HepG2 (cell line): ENCODE results near the gene ALG5. TPM values are rescaled to one million over a fixed set of nuclear protein-coding genes. Genes with fewer than 3 reads are reported as not detected.

Experiments
- AHR ChIP-seq: IDR thresholded peaks from 2 replicates; pipeline ENCODE4 v1.6.1; 2018; ENCODE audit warnings: missing genetic modification reagents, missing compliant biosample characterization
- ATF7 ChIP-seq, 2 experiments: fragments of 450-650 bp in 1 of 2; sonication (generic) in 1 of 2; formaldehyde crosslinking in 1 of 2; IDR thresholded peaks; 2 replicates each; pipeline versions ENCODE4 v1.4.0 to v1.6.1; 2016 to 2020; ENCODE audit warnings: antibody characterized with exemption in 1 of 2, mild to moderate bottlenecking in 1 of 2, missing genetic modification reagents in 1 of 2
- CAMTA2 ChIP-seq: sonication (generic); formaldehyde crosslinking; IDR thresholded peaks from 2 replicates; pipeline ENCODE4 v1.4.0; 2020; ENCODE audit warnings: mild to moderate bottlenecking, missing genetic modification reagents, borderline replicate concordance
- CC2D1A ChIP-seq: sonication (generic); formaldehyde crosslinking; IDR thresholded peaks from 2 replicates; pipeline ENCODE4 v1.8.1; 2023; ENCODE audit warnings: mild to moderate bottlenecking, missing genetic modification reagents
- GTF3A ChIP-seq: sonication (generic); formaldehyde crosslinking; conservative IDR thresholded peaks from 2 replicates; pipeline ENCODE4 v1.4.0; 2020; ENCODE audit warnings: mild to moderate bottlenecking, missing genetic modification reagents
- MAF1 ChIP-seq: sonication (generic); formaldehyde crosslinking; IDR thresholded peaks from 2 replicates; pipeline ENCODE4 v1.5.0; 2020; ENCODE audit warnings: missing genetic modification reagents, borderline replicate concordance
- MBNL3 ChIP-seq: fragments of 250-450 bp; sonication (Bioruptor Pico); conservative IDR thresholded peaks from 2 replicates; pipeline ENCODE4 v1.8.0; 2022; ENCODE audit warnings: mild to moderate bottlenecking, inconsistent platforms
- NFIC ChIP-seq: IDR thresholded peaks from 2 replicates; pipeline ENCODE4 v1.6.1; 2012; ENCODE audit warnings: mild to moderate bottlenecking, low read length, inconsistent platforms
- NR2F2 ChIP-seq: IDR thresholded peaks from 2 replicates; pipeline ENCODE4 v1.6.1; 2012; ENCODE audit warnings: low read depth, inconsistent platforms, borderline replicate concordance
- ZFY ChIP-seq: sonication (generic); formaldehyde crosslinking; IDR thresholded peaks from 2 replicates; pipeline ENCODE4 v1.4.0; 2020; ENCODE audit warnings: missing genetic modification reagents
- ZNF235 ChIP-seq: sonication (generic); formaldehyde crosslinking; IDR thresholded peaks from 2 replicates; pipeline ENCODE4 v1.8.1; 2023; ENCODE audit warnings: mild to moderate bottlenecking, missing genetic modification reagents, borderline replicate concordance
- ZNF34 ChIP-seq: sonication (generic); formaldehyde crosslinking; IDR thresholded peaks from 2 replicates; pipeline ENCODE4 v1.4.0; 2020; ENCODE audit warnings: mild to moderate bottlenecking, missing genetic modification reagents, borderline replicate concordance
- ZNF44 ChIP-seq: sonication (generic); formaldehyde crosslinking; IDR thresholded peaks from 2 replicates; pipeline ENCODE4 v1.5.1; 2020; ENCODE audit warnings: mild to moderate bottlenecking, missing genetic modification reagents
- ZNF441 ChIP-seq: sonication (generic); formaldehyde crosslinking; IDR thresholded peaks from 2 replicates; pipeline ENCODE4 v1.7.0; 2021; ENCODE audit warnings: missing genetic modification reagents, borderline replicate concordance
- ZNF552 ChIP-seq: sonication (generic); formaldehyde crosslinking; IDR thresholded peaks from 2 replicates; pipeline ENCODE4 v1.9.0; 2022; ENCODE audit warnings: missing genetic modification reagents, mild to moderate bottlenecking, borderline replicate concordance
- ZNF660 ChIP-seq: sonication (generic); formaldehyde crosslinking; IDR thresholded peaks from 2 replicates; pipeline ENCODE4 v1.5.1; 2020; ENCODE audit warnings: mild to moderate bottlenecking, low read depth, missing genetic modification reagents, borderline replicate concordance
- ZNF747 ChIP-seq: sonication (generic); formaldehyde crosslinking; IDR thresholded peaks from 2 replicates; pipeline ENCODE4 v1.8.1; 2023; ENCODE audit warnings: missing genetic modification reagents, mild to moderate bottlenecking, borderline replicate concordance
- ZNF773 ChIP-seq: sonication (generic); formaldehyde crosslinking; IDR thresholded peaks from 2 replicates; pipeline ENCODE4 v1.4.0; 2020; ENCODE audit warnings: missing genetic modification reagents, borderline replicate concordance
- ZNF816 ChIP-seq: sonication (generic); formaldehyde crosslinking; IDR thresholded peaks from 2 replicates; pipeline ENCODE4 v1.8.0; 2022; ENCODE audit warnings: missing genetic modification reagents, mild to moderate bottlenecking, borderline replicate concordance
- ZNF883 ChIP-seq: sonication (generic); formaldehyde crosslinking; IDR thresholded peaks from 2 replicates; pipeline ENCODE4 v1.5.1; 2020; ENCODE audit warnings: mild to moderate bottlenecking, missing genetic modification reagents; ENCODE audit errors: not compliant biosample characterization
- polyA plus RNA-seq, 8 experiments: library from polyadenylated mRNA; depleted of rRNA in 3 of 8; stranded (reverse) in 7 of 8; unstranded in 1 of 8; fragments of >200 nt; fragmentation: Illumina TruSeq in 4 of 8; extraction: Trizol in 4 of 8; gene quantifications; 2 replicates each; pipeline versions ENCODE4 v1.2.1 to v1.2.3, GENCODE V29; 2011 to 2016; ENCODE audit warnings: low read depth in 4 of 8, missing spikeins in 1 of 8, mixed read lengths in 1 of 8; ENCODE audit not compliant: insufficient read depth in 1 of 8
- total RNA-seq, 5 experiments: library from RNA; depleted of rRNA; stranded (reverse); fragments of >200 nt; fragmentation: Illumina TruSeq; extraction: Trizol; gene quantifications; 2 replicates each; pipeline ENCODE4 v1.2.3, GENCODE V29; 2016; ENCODE audit warnings: low read depth in 1 of 5
- TF ChIP-seq, protein P1 (sequence below): sonication (generic); formaldehyde crosslinking; IDR thresholded peaks from 2 replicates; pipeline ENCODE4 v1.4.0; 2020; ENCODE audit warnings: missing genetic modification reagents
- TF ChIP-seq, protein P2 (sequence below): sonication (generic); formaldehyde crosslinking; IDR thresholded peaks from 2 replicates; pipeline ENCODE4 v1.9.0; 2022; ENCODE audit warnings: low read depth, missing genetic modification reagents
- TF ChIP-seq, protein P3 (sequence below): sonication (generic); formaldehyde crosslinking; IDR thresholded peaks from 2 replicates; pipeline ENCODE4 v1.4.0; 2020; ENCODE audit warnings: mild to moderate bottlenecking, missing genetic modification reagents
- TF ChIP-seq, protein P4 (sequence below): sonication (generic); formaldehyde crosslinking; IDR thresholded peaks from 2 replicates; pipeline ENCODE4 v1.4.0; 2020; ENCODE audit warnings: mild to moderate bottlenecking, missing genetic modification reagents

ALG5 gene
- total and polyA plus RNA-seq, 2 of the 13 experiments (the other 11 are each of a cell fraction or from before 2014, with no cell fraction given), result 27.8 to 51.1 TPM

DNA sequence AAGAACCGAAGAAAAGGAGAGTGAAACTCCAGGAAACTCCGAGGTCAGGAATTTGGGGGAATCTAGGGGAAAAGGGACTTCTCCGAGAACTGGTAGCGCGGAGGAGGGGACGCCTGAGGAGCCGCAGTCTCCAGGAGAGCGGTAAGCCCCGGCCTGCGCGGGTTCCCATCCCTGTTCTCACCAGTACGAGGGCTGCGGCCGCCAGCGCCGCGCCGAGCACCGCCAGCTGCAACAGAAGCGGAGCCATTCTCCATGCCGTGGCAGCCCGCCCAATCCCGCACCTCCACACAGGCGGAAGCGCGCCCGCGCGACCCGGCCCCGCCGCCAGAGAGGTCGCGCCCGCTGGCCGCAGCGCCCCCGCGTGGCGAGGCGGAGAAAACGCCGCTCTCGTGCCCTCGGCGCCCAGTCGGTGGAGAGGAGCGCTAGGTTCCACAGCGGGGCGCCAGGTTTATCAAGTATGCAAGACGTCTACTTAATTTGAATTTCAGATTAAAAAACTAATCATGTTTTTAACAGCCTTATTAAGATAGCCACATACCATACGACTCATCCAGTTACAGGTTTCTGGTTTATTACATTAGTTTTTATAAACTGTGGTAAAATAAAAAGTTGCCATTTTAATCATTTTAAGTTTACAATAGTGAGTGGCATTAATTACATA, at the start of gene ALG5 (continued):
- TF ChIP-seq GTF3A (no peak), ZNF747 (CRISPR knock-in tag) (no peak), ZNF883 (CRISPR knock-in tag) (no peak), ZNF34 (CRISPR knock-in tag) (no peak), NR2F2 (no peak; the same call in 1 of the 2 replicates), ZNF44 (no peak), ZNF816 (CRISPR knock-in tag) (no peak), CAMTA2 (CRISPR knock-in tag) (0 out of 2 replicates have a peak, but pooled peaks have one; percentile 46), NFIC (no peak), ZNF660 (no peak), ATF7 (IDR thresholded peaks at IDR 0.05) (no peak), ATF7 (CRISPR knock-in tag; IDR thresholded peaks at IDR 0.05) (no peak), MBNL3 (no peak), ZNF552 (CRISPR knock-in tag) (no peak), MAF1 (peak; percentile 73; the same call in 1 of the 2 replicates), ZNF441 (no peak), AHR (no peak; the same call in 1 of the 2 replicates), CC2D1A (CRISPR knock-in tag) (no peak), ZFY (CRISPR knock-in tag) (no peak; the same call in 1 of the 2 replicates), ZNF773 (CRISPR knock-in tag) (peak; percentile 25; the same call in 1 of the 2 replicates), ZNF235 (CRISPR knock-in tag) (no peak)
- TF ChIP-seq, protein P1, sequence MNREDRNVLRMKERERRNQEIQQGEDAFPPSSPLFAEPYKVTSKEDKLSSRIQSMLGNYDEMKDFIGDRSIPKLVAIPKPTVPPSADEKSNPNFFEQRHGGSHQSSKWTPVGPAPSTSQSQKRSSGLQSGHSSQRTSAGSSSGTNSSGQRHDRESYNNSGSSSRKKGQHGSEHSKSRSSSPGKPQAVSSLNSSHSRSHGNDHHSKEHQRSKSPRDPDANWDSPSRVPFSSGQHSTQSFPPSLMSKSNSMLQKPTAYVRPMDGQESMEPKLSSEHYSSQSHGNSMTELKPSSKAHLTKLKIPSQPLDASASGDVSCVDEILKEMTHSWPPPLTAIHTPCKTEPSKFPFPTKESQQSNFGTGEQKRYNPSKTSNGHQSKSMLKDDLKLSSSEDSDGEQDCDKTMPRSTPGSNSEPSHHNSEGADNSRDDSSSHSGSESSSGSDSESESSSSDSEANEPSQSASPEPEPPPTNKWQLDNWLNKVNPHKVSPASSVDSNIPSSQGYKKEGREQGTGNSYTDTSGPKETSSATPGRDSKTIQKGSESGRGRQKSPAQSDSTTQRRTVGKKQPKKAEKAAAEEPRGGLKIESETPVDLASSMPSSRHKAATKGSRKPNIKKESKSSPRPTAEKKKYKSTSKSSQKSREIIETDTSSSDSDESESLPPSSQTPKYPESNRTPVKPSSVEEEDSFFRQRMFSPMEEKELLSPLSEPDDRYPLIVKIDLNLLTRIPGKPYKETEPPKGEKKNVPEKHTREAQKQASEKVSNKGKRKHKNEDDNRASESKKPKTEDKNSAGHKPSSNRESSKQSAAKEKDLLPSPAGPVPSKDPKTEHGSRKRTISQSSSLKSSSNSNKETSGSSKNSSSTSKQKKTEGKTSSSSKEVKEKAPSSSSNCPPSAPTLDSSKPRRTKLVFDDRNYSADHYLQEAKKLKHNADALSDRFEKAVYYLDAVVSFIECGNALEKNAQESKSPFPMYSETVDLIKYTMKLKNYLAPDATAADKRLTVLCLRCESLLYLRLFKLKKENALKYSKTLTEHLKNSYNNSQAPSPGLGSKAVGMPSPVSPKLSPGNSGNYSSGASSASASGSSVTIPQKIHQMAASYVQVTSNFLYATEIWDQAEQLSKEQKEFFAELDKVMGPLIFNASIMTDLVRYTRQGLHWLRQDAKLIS (CRISPR knock-in tag), result no peak
- TF ChIP-seq, protein P2, sequence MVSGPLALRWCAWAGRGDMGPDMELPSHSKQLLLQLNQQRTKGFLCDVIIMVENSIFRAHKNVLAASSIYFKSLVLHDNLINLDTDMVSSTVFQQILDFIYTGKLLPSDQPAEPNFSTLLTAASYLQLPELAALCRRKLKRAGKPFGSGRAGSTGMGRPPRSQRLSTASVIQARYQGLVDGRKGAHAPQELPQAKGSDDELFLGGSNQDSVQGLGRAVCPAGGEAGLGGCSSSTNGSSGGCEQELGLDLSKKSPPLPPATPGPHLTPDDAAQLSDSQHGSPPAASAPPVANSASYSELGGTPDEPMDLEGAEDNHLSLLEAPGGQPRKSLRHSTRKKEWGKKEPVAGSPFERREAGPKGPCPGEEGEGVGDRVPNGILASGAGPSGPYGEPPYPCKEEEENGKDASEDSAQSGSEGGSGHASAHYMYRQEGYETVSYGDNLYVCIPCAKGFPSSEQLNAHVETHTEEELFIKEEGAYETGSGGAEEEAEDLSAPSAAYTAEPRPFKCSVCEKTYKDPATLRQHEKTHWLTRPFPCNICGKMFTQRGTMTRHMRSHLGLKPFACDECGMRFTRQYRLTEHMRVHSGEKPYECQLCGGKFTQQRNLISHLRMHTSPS (CRISPR knock-in tag), result no peak; the same call in 1 of the 2 replicates
- TF ChIP-seq, protein P3, sequence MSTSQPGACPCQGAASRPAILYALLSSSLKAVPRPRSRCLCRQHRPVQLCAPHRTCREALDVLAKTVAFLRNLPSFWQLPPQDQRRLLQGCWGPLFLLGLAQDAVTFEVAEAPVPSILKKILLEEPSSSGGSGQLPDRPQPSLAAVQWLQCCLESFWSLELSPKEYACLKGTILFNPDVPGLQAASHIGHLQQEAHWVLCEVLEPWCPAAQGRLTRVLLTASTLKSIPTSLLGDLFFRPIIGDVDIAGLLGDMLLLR (CRISPR knock-in tag), result peak; percentile 87
- TF ChIP-seq, protein P4, sequence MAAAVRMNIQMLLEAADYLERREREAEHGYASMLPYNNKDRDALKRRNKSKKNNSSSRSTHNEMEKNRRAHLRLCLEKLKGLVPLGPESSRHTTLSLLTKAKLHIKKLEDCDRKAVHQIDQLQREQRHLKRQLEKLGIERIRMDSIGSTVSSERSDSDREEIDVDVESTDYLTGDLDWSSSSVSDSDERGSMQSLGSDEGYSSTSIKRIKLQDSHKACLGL, result no peak; the same call in 1 of the 2 replicates
